Endodermal cell (in vitro differentiated cells): ENCODE data around the gene RHBDD3. TPM values are rescaled to one million over a fixed set of nuclear protein-coding genes. Genes with fewer than 3 reads are reported as not detected.

Source experiments
- DNase-seq: peaks from one replicate; pipeline ENCODE4 v3.0.0-alpha.2; 2017
- H3K27ac ChIP-seq: 2 replicates; pipeline ENCODE4 v1.5.1; 2013; ENCODE audit warnings: mild to moderate bottlenecking, low read depth, low read length, moderate library complexity
- H3K27me3 ChIP-seq: 2 replicates; pipeline ENCODE4 v1.6.1; 2013; ENCODE audit warnings: mild to moderate bottlenecking, low read length, moderate library complexity; ENCODE audit not compliant: insufficient read depth, control insufficient read depth, poor library complexity, severe bottlenecking
- H3K36me3 ChIP-seq: 2 replicates; pipeline ENCODE4 v1.7.0; 2013; ENCODE audit warnings: mild to moderate bottlenecking, low read length, moderate library complexity; ENCODE audit not compliant: control insufficient read depth, insufficient read depth
- H3K4me1 ChIP-seq: one replicate; pipeline ENCODE4 v1.7.0; 2013; ENCODE audit warnings: low read length; ENCODE audit not compliant: control insufficient read depth, insufficient read depth
- H3K4me3 ChIP-seq: 2 replicates; pipeline ENCODE4 v1.5.1; 2013; ENCODE audit warnings: mild to moderate bottlenecking, low read length, moderate library complexity
- H3K9ac ChIP-seq: 2 replicates; pipeline ENCODE4 v1.6.1; 2013; ENCODE audit warnings: mild to moderate bottlenecking, low read length, moderate library complexity; ENCODE audit not compliant: poor library complexity, severe bottlenecking; ENCODE audit errors: extremely low read depth
- H3K9me3 ChIP-seq: 2 replicates; pipeline ENCODE4 v1.6.1; 2013; ENCODE audit warnings: mild to moderate bottlenecking, low read length, moderate library complexity; ENCODE audit not compliant: control insufficient read depth
- H3K27ac Mint-ChIP-seq: 2 replicates; pipeline ENCODE4 v1.8.0; 2020; ENCODE audit warnings: mixed read lengths
- H3K27me3 Mint-ChIP-seq: 2 replicates; pipeline ENCODE4 v1.8.0; 2021; ENCODE audit warnings: mild to moderate bottlenecking, mixed read lengths; ENCODE audit not compliant: insufficient read depth
- H3K36me3 Mint-ChIP-seq: 2 replicates; pipeline ENCODE4 v1.8.0; 2020; ENCODE audit warnings: low read depth, mixed read lengths
- H3K4me1 Mint-ChIP-seq: 2 replicates; pipeline ENCODE4 v1.8.0; 2020; ENCODE audit warnings: mixed read lengths
- H3K4me3 Mint-ChIP-seq: 2 replicates; pipeline ENCODE4 v1.8.0; 2020; ENCODE audit warnings: mild to moderate bottlenecking, moderate library complexity, mixed read lengths
- H3K9me3 Mint-ChIP-seq: 2 replicates; pipeline ENCODE4 v1.8.0; 2020; ENCODE audit warnings: mild to moderate bottlenecking, mixed read lengths
- WGBS, 2 experiments: methylation state at CpG; one replicate each; pipeline versions ENCODE4 v1.1.5 to v1.1.7; 2013; ENCODE audit warnings: missing lambda C conversion rate in 2 of 2, mixed read lengths in 1 of 2; ENCODE audit not compliant: insufficient coverage in 1 of 2, insufficient read length in 1 of 2; 5-methylcytosine and 5-hydroxymethylcytosine counted together
- total RNA-seq, 2 donors: library from RNA; stranded (reverse); fragmentation: NEBNext Ultra II Directional in 1 of 2; extraction: Animal tissue kit (Norgen Biotek cat#: 25700) in 1 of 2; gene quantifications; 2 replicates in 1 of 2; 3 replicates in 1 of 2; pipeline ENCODE4 v1.2.1, GENCODE V29; 2021
- TF ChIP-seq, protein P1 (sequence below): fragments of 200-600 bp; sonication (generic); conservative IDR thresholded peaks from 2 replicates; pipeline ENCODE4 v1.5.0; 2021; ENCODE audit warnings: antibody characterized with exemption, mild to moderate bottlenecking

Gene RHBDD3
- total RNA-seq, 2 donors from 2014 or later: 65.0 to 75.2 TPM

DNA sequence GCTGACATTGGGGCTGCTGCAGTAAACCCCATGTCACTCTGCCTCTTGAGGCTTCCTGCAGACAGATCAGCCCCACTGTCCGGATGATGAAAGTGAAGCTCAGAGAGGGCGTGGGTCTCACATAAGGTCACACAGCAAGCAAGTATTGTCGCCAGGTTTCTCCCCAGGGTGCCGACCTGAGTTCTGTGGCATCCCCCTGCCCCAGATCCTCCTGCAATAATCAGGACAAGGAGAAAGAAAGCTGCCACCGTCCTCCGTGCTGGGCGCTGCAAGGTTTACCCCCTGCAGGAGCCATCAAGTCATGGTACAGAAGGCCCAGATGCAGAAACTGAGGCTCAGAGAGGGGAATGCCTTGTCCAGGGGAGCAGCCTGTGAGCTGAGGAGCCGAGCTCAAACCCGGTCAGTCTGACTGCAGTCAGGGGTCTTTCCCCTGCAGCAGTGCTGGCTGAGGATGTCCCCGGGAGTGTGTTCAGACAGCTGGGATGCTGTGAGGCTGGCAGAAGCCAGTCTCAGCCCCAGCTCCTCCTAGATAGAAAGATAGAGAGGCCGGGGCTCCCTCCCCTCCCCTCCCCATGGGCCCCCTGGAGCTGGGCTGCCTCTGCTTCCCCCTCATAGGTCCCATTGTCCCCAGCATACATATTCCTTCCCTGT is 48.9 kb downstream of the RHBDD3 start:
- peaks cover 11% of the 10 kb centered on the region for H3K36me3 Mint-ChIP-seq
- peaks cover 14% of the 10 kb centered on the region for H3K4me1 ChIP-seq
- no peak for DNase-seq
- H3K36me3 ChIP-seq: no peaks in the 10 kb centered on the region
- peaks cover 1% of the 10 kb centered on the region for H3K27me3 Mint-ChIP-seq
- H3K4me3 Mint-ChIP-seq: no peak overlapping the region
- H3K9ac ChIP-seq: no peak overlapping the region
- H3K9me3 Mint-ChIP-seq: no peaks in the 10 kb centered on the region
- TF ChIP-seq, protein P1, sequence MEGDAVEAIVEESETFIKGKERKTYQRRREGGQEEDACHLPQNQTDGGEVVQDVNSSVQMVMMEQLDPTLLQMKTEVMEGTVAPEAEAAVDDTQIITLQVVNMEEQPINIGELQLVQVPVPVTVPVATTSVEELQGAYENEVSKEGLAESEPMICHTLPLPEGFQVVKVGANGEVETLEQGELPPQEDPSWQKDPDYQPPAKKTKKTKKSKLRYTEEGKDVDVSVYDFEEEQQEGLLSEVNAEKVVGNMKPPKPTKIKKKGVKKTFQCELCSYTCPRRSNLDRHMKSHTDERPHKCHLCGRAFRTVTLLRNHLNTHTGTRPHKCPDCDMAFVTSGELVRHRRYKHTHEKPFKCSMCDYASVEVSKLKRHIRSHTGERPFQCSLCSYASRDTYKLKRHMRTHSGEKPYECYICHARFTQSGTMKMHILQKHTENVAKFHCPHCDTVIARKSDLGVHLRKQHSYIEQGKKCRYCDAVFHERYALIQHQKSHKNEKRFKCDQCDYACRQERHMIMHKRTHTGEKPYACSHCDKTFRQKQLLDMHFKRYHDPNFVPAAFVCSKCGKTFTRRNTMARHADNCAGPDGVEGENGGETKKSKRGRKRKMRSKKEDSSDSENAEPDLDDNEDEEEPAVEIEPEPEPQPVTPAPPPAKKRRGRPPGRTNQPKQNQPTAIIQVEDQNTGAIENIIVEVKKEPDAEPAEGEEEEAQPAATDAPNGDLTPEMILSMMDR: no peak
- H3K27ac Mint-ChIP-seq: no peak overlapping the region
- peaks cover 22% of the 10 kb centered on the region for H3K4me1 Mint-ChIP-seq
- no peak overlapping the region for H3K27ac ChIP-seq
- no peaks in the 10 kb centered on the region for H3K9me3 ChIP-seq
- H3K4me3 ChIP-seq: no peak overlapping the region
- H3K27me3 ChIP-seq: no peaks in the 10 kb centered on the region
- 90 to 94% methylated on average over 11 of the region's 11 CpGs for WGBS, 2 experiments

DNA sequence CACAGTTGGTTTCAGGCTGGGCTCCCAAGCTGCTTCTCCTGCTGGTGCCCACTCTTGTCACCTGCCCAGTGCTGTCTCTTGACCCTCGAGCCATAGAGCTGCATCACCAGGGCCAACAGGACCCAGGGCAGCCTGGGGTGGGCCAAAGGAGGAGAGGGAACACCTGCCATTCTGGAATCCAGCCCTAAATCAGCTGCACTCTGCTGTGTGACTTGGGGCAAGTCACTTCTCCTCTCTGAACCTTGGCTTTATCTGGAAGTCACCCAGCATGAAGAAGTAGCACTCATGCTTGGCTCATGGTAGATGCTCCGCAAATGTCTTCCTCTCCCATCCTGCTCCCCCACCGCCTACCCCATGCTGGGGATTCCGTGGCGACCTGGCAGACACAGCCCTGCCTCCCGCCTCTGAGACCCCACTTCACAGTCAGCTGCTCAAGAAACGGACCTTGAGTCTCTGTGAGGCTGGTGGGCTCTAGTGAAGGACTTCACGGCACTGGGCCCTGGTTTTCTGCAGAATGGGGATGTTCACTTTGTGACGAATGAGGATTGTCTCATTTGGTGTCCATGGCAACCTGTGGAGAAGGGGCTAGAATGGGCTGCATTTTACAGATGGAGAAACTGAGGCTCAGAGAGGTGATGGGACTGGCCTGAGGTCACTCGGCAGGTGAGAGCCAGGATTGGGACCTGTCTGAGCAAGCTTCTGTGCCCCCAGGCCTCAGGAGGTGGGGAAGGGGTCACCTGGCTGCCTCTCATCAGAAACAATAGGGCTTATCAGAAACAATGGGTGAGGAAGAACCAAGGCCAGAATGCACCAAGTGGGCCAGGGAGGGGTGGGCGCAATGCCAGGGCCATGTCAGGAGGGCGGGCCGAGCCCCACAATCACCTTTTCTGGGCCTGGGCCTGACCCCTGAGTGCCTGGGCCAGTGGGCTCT is 49.7 kb downstream of the RHBDD3 start:
- DNase-seq: peak; percentile 49
- peaks cover 22% of the 10 kb centered on the region for H3K4me1 Mint-ChIP-seq
- 87 to 89% methylated on average over 7 to 13 of the region's 13 CpGs for WGBS, 2 experiments
- H3K9ac ChIP-seq: no peak overlapping the region
- H3K27ac Mint-ChIP-seq: no peak overlapping the region
- H3K9me3 Mint-ChIP-seq: no peaks in the 10 kb centered on the region
- H3K4me3 Mint-ChIP-seq: no peak overlapping the region
- TF ChIP-seq, protein P1: no peak
- H3K9me3 ChIP-seq: no peaks in the 10 kb centered on the region
- H3K4me3 ChIP-seq: no peak overlapping the region
- H3K27me3 ChIP-seq: no peaks in the 10 kb centered on the region
- H3K27ac ChIP-seq: no peak overlapping the region
- peaks cover 14% of the 10 kb centered on the region for H3K4me1 ChIP-seq
- peaks cover 1% of the 10 kb centered on the region for H3K27me3 Mint-ChIP-seq
- H3K36me3 ChIP-seq: no peaks in the 10 kb centered on the region
- peaks cover 11% of the 10 kb centered on the region for H3K36me3 Mint-ChIP-seq

DNA sequence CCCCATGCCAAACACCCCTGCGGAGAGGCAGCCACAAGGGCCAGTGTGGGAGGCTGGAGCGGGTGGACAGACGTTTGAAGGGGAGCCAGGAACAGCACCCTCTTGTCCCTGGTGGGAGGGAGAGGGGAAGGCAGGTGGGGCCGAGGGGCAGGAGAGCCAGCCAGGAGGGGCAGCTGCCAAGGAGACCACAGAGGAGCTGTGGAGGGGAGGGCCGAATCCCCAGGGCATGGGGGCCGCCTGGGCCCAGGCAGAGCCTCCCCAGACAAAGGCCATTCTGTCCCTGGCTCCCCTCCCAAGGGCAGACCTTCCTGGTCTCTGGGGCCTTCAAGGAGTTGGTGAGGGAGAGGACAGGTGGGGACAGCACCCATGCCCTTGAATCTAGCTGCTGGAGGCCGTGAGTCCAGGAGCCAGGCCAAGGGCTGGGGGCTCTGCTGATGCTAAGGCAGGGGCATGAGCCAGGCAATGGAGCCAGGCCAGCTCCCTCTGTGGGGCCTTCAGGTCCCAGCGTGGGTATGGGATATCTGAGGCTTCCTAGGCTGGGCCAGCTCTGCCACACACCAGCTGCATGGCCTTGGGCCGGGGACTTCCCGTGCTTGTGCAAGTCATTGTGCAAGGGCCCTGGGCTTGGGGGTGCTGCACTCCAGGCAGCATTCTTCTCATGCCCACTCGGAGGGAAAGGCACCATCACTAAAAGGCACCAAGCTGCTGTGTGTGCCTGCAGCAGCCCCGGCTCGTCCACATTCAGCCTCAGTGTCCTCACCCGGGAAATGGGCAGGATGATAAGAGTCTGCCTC is 50.7 kb downstream of the RHBDD3 start:
- Mint-ChIP-seq H3K27ac (no peak overlapping the region), H3K4me3 (no peak overlapping the region), H3K4me1 (peaks cover 22% of the 10 kb centered on the region), H3K9me3 (no peaks in the 10 kb centered on the region), H3K27me3 (peaks cover 1% of the 10 kb centered on the region), H3K36me3 (peaks cover 11% of the 10 kb centered on the region)
- H3K36me3 ChIP-seq: no peaks in the 10 kb centered on the region
- no peak overlapping the region for H3K27ac ChIP-seq
- H3K4me1 ChIP-seq: peaks cover 14% of the 10 kb centered on the region
- no peak overlapping the region for H3K9ac ChIP-seq
- no peaks in the 10 kb centered on the region for H3K9me3 ChIP-seq
- no peaks in the 10 kb centered on the region for H3K27me3 ChIP-seq
- no peak overlapping the region for H3K4me3 ChIP-seq
- DNase-seq: no peak
- WGBS, 2 experiments: 88 to 90% methylated on average over 8 to 14 of the region's 14 CpGs
- TF ChIP-seq, protein P1: no peak
